IPS-11a (cell line): ENCODE data around the gene IQCM.

Experiments
- H3K4me3 ChIP-seq: one replicate; pipeline ENCODE4 v1.5.1; 2013; ENCODE audit warnings: low read depth, low read length, control low read depth

IQCM gene

DNA sequence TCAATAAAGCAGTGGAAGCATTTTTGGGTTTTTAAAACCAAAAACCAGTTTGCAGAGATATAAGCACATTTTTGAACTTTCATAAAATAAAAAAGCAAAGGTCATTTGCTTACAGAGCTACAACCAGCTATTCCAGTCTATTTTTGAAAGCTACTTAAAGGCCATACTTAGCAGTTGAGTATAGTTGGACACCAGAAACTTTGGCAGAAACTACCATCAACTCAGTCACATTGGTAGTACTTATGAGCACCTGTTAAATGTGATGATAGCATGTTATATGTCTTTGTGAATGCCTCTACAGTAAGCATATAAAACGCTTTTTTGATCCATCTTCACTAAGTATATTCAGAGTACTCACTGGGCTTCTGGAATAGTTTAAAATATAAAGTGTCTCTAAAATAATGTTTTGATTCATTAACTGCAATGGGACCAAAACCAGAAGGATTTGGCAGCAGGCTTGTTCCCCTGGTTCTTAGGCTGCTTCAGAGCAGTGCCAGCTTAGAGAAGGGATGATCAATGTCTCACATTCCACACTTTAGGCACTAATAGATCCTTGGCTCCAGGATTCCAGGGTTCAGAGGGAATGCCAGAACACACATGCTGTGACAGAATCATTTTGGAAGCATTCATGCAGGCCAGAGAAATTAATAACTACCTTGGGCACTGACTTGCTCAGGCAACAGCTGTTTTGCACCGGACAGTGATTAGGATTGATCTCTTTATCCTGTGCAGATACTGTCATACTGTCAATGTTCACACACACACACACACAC, 103.9 kb downstream of the IQCM start:
- no peak overlapping the region for H3K4me3 ChIP-seq

DNA sequence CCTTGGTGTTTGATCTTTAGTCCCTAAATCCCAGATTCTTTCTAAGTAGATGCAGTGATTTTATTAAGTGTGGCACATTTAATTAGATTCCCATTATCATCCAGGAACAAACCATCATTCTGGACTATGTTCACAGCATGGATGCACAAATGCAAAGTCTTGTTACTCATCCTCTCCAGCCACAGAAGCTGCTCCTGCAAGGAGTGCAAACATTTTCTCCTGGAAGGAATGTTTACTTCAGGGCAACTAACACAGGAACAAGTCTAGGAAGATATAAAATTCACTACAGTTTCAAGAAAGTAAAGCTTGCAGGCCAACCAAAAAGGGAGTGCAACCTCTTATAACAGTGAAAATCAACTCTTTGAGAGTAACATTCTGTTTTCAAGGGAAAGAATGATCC, 106.0 kb downstream of the IQCM start:
- no peak overlapping the region for H3K4me3 ChIP-seq

DNA sequence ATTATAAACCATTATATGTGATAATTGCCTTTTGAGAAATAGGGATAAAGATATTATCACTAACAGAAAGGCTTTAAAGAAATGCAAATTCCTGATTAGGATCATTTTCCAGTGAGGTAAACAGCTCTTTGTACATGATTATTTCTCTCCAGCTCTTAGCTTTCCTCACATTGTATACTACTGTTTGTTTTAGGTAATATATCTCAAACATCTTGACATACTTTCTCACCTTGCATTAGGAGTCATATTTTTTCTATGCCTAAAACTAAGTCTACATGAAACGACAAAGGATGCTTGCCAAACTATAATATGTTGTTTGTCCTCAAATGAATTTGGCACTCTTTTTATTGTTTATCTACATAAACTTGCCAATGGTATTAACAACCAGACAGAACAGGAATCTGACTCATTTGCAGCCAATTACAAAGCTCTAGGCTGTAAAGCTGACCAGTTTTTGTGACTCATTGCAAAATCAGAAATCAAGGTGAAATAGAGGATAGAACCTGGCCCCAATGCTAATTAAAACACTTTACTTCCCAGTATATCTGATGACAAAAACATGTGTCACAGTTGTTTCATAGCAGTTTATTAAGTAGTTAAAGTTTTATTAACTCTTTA, 107.0 kb downstream of the IQCM start:
- H3K4me3 ChIP-seq, result no peak overlapping the region

DNA sequence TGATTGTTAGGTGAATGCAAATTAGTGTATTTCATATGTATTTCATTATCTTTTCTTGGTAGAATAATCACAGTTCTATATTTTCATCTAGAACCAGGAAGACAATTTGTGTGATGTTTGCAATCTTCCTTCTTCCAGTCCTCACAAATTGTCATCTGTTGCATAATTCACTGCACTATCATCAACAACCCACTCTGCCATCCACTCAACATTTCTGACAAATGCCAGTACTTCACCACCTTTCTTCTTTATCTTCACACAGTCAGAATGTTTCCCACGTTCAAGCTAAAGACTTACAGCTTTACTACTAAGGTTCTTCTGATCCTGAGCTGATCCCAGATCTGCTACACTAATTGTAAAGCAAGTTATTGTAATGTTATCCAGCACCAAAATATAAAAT, 107.8 kb downstream of the IQCM start:
- no peak overlapping the region for H3K4me3 ChIP-seq

DNA sequence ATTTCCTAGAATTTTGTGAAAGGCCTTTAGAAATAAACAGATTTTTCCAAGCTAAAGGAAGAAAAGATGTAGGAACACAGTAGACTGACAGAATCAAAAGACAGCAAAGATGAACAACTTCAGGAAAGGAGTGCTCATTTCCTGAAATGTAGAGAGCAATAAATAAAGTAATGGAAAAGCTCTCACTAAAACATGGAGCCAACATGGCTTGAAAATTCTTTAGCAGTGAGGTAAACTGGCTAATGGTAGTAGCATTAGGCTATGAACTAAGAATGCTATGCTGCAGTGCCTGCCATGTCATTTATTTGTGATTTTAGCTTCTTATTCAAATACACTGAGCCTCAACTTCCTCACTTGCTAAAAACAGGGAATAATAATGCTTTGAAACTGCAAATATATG, 108.7 kb downstream of the IQCM start:
- no peak overlapping the region for H3K4me3 ChIP-seq

DNA sequence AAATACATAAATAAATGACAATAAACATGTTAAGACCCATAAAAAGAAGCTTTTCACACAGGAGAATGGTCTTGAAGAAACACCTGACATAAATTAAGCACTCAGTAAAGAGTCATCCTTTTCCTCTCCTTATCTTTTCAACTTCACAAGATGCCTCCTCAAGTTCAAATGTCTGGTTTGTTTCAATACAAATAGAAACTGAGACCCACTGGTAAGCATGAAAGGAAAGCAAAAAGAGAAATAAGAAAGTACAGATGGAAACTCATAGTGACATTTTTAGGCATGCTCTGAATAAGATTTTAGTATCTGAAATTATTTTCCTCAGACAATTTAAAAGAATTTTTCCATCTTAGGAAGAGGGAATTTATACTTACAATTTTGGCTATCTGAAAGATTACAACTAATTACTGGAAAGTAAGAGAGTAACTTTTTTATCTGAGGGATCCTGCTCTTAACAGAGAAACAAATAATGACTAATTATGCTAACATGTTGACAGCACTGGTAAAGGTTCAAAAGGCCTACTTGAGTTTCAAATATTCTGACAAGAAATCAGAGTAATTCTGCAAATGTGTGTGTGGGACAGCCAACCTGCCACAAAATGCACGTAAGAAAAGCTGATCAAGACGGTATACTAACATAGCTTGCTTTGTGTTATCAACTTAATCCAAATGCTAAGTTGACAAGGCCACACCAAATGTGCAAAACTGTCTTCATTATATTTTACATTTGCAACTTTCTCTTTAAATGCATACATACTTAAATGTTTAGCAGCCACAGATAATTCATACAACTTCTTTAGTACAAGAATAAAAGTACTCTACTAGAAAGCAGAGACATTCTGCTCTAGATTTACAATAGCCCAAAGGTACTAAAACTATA, 113.0 kb downstream of the IQCM start:
- H3K4me3 ChIP-seq, result no peak overlapping the region

DNA sequence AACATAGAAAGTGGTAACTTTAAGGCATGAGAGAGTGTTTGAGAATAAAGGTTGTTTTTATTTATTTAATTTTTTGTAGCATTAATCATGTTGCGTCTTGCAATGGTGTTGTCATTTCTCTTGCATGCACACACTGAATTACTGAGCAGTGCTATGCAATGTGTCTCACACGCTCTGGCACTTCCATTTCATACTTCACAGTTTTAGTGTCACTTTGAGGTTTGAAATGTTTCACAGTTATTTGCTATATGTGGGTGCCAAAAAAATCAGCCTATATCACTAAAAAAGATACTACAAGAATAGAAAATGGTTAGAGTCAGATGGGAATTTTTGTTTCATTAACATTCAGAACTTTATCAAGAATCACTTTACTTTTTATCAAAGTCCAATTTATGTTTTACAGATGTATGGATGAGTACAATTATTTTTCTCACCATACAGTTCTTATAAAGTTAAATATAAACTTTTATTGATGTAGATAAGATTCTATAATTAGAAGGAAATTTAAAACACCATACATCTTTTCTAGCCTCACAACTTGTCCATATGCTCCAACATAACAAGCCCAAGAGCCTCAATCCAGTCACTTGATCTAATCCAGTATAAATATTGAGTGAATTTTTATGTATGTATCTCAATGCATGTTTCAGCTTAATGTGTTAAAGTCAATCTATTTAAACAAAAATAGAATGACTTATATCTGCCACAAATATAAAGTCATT, 114.0 kb downstream of the IQCM start:
- no peak overlapping the region for H3K4me3 ChIP-seq

DNA sequence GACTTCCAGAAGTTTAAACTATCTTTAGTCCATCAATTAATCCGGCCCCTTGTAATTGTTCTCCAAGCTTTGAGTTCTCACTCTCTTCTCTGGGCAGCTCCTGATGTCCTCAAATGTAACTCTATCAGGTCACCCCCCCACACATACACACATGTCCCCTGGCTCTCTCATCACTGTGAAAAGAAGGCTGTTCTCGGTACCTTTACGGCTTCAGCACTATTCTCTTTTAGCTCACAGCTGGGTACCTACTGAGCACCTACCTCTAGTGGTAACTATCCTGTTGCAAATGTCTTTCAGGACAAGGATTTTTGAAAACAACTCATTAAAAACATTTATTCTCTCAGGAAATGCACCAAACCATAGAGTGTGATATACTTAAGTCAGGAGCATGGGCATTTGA, 115.4 kb downstream of the IQCM start:
- H3K4me3 ChIP-seq, result no peak overlapping the region

DNA sequence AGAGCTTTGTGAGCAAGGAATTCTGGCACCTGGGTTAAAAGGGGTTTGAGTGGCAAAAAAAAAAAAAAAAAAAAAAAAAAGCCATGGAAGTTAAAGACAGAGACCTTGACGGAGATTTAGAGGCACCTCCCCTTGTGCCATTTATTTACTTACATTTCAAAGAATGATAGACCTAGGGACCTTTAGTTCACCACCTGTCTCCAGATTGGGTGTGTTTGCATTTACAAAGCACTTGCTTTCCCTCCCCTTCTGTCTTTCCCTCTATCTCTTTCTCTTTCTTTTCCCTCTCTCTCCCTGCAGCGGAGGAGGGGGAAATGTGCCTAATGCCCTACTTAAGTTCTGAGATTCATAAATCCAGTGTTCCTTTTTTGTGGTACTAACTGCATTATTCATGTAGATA, 116.0 kb downstream of the IQCM start:
- no peak overlapping the region for H3K4me3 ChIP-seq

DNA sequence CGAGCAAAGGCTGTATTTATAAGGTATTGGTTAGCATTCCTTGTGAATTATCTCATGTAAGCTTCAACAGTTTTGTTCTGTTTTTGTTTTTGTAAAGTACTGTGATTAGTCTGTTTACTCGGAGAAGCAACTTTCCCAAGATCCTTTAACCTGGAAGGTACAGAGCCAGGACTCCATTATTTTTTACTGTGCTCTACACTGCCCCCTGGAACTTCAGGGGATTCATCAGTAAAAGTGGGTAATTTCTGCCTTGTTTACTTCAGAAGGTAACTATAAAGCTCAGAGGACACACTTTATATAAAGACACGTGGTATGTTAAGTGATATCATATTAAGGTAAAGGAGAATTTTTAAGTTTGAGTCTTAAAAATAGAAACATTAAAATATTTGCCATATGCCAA, 124.9 kb downstream of the IQCM start:
- no peak overlapping the region for H3K4me3 ChIP-seq

DNA sequence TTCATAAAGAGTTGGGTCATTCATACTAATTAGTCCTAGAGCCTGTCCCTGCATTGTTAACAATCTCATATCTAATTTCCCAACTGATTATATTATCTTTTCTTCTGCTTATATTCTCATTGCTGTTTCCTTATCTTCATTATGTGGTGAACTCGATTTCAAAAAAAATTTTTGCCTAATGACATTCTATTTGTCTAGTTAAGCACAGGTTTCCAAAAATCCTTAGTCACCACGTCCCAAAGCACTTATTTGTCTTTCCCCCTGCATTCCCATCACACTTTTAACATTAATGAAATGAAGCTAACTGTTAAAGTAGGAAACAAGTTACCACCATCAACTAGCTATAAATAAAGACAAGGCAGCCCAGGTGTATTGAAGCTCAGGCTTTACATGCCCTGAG, 131.1 kb downstream of the IQCM start:
- H3K4me3 ChIP-seq, result no peak overlapping the region

DNA sequence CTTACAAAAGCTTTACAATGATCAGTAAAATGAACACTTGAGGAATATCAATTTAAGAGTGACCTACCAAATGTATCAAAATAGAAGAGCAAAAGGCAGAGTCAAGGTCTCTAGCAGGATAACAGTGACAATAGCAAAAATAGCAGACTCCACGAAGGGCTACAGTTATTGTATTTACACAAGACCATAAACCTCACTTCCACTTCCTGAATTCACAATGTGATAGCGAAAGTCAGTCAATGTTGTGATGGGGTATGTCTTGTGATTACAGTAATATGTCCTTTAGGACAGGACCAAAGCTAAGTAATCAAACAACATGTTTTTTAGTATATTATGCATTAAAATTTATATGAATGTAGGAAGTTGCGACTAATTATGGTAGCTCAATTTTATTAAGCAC, 139.6 kb downstream of the IQCM start:
- no peak overlapping the region for H3K4me3 ChIP-seq

DNA sequence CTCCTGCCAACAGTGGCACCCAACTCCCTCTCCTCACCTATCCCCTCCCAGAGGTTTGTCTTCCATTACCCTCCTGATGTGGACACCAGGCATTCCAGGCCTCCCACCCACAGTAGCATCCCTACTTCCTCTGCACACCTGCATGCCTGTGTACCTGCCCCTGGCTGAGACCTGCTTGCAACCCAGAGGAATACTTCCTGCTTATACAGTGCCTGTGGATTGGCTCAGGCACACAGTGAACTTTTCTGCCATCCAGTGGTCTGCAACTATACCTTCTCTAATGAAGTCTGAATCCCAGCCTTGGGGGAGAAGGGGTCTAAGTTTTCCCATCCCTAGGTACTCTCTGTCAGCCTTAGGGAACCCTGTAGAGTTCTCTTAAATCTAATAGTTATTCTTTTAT, 169.9 kb downstream of the IQCM start:
- H3K4me3 ChIP-seq, result no peak overlapping the region

DNA sequence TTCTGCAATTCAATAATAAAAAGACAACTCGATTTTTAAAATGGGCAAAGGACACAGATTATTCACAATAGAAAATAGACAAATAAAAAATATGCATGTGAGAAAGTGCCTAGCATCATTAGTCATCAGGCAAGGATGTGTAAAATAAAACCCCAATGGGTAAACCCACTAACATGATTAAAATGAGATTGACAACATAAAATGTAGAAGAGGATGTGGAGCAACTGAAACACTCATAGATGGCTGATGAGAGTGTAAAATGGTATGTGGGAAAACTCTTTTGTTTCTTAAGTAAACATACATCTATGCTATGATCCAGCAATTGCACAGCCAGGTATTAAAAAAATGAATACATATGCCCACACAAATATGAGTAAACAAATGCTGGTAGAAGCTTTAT, 177.6 kb downstream of the IQCM start:
- H3K4me3 ChIP-seq, result no peak overlapping the region

DNA sequence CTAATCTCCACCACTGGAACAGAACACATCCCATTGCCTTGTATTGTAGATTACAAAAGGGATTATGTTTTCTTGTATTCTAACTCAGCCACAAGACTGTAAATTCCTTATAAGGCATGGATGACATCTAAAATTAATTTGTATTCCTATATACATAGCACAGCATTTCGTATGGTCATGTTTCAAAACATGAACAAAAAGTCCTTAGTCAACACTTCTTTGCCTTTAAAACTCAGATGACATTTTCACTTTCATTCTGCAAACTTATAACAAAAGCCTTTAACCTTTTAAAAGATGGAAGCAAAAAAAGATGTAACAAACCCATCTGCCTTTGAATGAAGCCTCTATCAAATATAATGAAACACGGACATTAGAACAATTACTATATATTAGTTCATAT, 181.3 kb downstream of the IQCM start:
- H3K4me3 ChIP-seq, result no peak overlapping the region

DNA sequence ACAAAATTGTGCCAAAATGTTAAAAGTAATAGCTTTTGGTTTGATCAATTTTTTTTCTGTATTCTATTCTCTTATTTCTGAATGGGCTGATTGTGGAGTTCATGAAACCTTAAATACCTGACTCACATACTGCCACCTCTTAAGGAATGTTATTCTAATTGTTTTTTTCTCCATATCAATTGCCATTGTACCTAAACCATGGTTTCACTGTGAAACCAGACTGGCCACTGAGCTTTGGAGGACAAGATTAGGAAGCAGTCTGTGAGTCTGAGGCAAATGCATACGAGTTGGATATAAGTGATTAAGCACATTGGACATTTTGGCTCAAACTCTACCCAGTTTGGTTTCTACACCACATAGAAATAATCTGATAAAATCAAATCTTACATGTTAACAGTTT, 184.0 kb downstream of the IQCM start:
- no peak overlapping the region for H3K4me3 ChIP-seq

DNA sequence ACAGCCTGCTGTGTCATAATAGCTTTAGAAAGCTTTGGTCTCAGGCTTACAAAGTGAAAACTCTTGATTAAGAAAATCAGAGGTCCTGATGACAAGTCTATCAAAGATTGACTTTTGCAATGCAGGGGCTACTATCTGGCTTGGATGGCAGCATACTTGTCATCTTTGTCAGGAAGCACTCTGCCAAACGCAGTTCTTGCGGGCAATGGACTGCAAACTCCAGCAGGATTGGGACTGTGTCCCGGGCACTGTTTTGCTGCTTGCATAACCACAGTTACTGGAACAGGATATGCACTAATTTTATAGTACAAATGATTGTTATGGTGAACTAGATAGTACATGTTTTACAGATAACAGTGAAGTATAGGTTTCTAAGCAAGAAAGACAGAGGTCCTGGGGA, 185.6 kb downstream of the IQCM start:
- no peak overlapping the region for H3K4me3 ChIP-seq

DNA sequence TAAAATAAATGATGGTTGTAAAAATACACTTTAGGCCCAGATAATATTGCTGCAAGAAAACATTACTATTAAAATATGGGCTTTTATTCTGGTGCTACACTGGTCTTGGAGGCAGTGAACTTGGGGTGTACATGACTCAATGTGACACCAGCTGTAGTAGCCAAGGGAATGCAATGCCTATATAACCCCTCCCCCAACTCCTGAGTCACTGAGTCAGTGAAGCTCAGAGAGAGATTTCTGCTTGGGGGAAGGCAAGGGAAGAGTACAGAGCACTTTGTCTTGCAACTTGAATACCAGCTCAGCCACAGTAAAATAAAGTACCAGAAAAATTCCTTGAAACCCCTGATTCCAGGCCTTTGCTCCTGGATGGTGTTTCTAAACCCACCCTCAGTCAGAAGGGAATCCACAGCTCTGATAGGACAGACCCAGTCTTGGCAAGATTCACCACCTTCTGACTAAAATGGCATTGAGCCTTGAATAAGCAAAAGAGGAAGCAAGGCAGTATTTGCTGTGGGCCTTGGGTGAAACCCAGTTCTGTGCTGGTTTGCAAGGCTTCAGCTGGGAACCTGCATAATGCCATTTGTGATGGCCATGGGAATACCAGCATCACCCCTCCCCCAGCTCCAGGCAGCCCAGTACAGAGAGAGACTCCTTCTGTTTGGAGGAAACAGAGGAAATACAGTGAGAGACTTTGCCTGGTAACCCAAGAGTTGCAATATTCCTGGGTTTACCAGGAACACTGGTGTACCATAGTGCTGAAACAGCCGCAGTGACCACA, 209.9 kb downstream of the IQCM start:
- no peak overlapping the region for H3K4me3 ChIP-seq

DNA sequence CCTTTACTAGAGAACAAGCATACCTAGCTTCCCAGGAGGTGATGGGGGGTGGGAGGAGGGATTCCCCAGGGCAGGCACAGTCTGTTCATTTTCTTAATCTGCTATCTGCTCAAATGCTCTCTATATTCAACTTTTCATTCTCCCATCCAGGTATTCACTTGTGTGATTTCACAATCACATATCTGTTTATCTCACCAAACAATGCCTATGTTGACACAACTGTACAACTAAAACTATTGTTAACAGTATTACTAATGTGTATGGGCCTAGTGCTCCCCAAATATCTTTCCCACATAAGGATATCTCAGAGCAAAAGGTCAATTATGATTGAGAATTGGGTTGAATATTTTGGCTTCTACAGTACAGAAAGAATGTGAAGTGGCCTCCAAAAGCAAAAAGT, 210.8 kb downstream of the IQCM start:
- no peak overlapping the region for H3K4me3 ChIP-seq

DNA sequence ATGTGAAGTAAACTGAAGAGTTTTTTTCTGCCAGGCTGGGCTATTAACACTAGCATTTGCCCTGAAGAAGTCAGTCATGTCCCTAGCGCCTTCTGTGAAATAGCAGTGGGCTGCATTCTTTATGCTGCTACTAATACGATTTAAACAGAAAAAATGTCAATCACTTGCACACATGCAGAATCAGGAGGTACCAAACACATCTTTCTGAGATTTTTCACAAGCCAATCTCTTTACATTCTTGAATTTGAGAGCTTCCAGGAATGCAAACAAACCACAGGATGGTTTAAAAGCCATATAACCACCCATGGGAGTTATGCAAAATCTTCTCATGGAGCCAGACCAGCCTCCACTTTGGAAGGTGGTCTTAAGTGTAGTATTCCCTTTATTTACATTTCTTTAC, 220.1 kb downstream of the IQCM start:
- no peak overlapping the region for H3K4me3 ChIP-seq

DNA sequence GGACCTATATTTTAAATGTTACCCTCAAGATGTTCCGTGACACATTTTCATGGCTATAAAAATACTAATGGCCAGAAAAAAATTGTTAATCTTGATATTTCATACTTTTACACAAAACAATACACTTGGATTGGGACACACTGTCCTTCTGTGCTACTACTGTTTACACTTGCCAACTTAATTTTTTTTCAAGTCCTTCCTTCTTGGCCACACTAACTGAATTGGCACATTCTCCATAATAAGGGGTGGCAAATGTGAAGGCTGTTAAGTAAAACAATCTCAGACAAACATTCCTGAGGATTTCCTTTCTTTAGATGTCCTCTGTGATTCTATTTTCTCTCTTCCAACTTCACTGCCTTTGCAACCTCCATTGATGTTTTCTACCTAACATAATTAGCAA, 225.8 kb downstream of the IQCM start:
- H3K4me3 ChIP-seq, result no peak overlapping the region
